HG02610 (cell line): ENCODE results near the gene DYSF.
"Not testable (repeated sequence)": the region's sequence is repeated elsewhere in the genome, so short reads cannot be mapped to it uniquely, and the experiment has no call there.

Experiments used
- ATAC-seq: cut with Tn5 transposase; IDR thresholded peaks from one replicate; pipeline ENCODE4 v1.9.1; 2021; ENCODE audit warnings: mild to moderate bottlenecking, moderate library complexity; ENCODE audit not compliant: unreplicated experiment

The DYSF gene

DNA sequence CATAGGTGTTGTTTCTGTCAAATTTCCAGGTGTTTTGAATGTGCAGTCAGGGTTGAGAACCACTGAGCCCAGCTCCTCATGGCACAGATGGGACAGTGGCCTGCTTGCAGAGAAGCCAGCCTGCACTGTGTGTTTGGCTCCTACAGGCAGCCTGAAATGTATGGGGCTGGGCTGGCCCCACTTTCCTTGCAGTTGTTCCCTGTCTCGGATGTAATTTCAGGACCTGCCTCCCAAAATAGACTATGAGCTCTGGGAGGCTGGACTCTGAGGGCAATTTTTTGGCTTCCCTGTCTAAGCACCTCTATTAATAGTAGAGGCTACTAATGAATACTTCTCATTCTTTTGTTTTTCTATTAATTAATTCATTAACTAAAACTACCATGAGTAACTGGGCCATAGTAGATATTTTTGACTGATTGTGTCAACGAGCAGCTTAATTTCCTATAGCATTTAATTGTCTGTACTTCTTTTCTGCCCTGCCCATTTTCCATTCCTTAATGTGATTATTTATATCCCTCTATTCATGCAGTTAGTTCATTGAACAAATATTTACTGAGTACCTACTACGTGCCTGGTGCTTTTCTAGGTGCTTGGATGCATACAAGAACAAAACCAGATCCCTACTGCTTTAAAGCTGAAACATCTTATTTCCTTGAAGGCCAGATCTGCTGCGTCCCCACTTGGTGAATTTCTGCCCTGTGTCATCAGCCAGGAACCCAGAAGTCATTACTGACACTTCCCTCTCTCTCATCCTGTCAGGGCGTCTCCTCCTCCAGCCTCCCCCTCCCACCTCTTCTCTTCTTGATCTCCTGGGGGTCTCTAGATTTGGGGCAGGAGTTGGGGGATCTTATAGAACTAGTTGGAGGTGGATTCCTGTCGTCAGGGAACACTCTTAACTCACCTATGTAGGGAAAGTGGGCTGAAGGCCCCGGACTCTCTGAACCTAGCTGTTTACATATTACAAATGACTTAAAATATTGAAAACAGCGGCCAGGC lies 16.3 kb downstream of the DYSF start:
- ATAC-seq: no peak

DNA sequence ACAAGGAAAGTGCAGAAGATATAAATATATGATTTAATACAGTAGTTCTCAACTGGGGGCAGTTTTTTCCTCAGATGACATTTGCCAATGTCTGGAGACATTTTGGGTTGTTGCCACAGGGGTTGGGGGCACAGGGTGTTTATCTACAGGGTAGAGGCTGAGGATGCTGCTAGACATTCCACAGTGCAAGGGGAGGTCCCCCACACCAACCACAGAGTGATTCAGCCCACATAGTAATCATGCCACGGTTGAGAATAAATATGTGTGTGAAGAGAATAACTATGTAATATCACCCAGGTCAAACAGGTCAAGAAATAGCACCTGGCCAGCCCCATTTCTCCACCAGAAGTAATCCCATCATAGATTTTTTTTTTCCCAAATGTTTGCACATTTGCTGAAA lies 17.9 kb downstream of the DYSF start:
- no peak for ATAC-seq

DNA sequence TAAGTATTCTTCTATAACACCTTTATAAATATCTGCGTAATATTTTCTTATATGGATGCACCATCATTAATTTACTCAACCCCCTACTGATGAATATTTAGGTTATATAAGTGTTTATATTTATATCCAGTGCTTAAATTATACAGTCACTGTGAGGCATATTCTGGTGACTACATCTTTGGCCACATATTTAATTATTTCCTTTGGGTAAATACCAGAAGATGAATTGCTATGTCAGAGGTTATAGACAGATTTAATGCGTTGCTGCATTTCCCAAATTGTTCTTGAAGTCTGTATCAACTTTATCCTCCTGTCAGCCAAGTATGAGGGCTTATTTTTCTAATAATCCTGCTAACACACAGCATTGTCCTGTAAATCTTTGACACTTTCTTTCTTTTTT lies 18.7 kb downstream of the DYSF start:
- ATAC-seq: no peak

DNA sequence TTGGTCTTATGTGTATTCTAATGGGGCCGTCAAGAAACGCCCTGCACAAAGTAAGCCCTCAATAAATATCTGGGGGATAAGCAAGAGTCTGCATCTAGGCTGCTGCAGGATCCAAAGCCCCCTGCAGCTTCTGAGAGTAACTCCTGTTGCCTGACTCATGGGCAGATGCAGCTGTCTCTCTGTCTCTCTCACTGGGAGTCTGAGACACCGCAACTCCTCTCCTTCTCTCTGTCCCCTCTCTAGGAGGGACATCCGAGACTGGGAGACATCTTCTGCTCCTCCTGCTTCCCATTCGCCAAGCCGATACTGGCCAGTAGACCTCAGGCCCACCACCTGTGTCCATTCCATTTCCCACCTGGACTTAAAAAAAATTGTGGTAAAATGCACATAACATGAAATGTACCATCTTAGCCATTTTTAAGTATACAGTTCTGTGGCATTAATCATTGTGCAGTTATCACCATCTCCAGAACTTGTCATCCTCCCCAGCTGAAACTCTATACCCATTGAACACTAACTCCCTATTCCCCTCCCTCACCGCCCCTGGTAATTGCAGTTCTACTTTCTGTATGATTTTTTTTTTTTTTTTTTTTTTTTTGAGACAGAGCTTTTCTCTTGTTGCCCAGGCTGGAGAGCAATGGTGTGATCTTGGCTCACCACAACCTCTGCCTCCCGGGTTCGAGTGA lies 20.1 kb downstream of the DYSF start:
- ATAC-seq: no peak

DNA sequence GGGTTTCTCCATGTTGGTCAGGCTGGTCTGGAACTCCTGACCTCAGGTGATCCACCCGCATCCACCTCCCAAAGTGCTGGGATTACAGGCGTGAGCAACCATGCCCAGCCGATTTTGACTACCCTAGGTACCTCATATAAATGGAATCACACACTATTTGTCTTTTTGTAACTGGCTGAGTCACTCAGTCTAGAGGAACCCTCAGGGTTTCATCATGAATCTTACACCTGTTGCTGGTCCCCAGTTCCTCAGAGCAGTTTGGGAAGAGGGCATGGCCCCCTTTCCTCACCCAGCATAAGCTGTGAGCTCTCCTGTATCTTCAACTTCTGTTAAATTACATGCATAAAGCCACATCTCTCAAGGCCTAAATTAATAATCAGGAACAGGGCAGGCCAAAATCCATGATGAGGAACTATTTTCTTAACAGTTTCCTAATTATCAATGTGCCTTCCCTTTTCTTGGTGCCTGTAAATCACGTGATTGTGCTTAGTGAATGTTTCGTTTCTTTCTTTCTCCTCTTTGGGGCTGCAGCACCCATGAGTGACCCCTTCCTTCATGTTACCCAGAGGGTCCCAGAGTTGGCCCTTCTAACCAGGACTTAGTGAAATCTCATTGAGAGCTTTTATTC lies 20.9 kb downstream of the DYSF start:
- ATAC-seq: no peak

DNA sequence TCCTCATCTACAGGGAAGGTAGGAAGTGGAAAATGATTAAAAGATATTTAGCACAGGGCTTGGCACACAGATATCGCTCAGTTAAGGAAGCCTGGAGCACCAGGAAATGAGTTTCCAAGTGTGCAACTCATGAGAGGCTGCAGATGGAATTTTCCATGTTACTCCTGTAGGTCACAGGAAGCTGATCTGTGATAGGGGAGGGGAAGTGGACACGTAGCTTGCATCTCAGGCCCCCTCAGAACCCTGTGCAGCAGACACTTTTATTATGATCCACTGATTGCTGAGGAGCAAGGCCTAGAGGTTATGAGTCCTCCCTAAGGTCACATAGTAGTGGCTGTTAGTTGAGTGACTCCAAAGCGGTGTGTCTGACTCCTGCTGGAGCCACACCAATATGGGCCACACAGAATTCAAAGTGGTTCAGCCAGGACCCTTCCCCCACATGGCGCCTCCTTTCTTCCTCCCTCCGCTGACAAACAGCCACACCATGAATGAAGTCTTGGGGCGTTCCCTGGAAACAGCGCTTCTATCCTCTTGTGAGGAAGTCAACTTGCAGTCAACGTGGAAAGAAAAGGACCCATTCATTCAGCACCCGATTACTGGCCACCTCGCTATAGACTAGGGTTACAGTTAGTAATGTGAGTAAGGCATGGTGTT lies 21.5 kb downstream of the DYSF start:
- no peak for ATAC-seq

DNA sequence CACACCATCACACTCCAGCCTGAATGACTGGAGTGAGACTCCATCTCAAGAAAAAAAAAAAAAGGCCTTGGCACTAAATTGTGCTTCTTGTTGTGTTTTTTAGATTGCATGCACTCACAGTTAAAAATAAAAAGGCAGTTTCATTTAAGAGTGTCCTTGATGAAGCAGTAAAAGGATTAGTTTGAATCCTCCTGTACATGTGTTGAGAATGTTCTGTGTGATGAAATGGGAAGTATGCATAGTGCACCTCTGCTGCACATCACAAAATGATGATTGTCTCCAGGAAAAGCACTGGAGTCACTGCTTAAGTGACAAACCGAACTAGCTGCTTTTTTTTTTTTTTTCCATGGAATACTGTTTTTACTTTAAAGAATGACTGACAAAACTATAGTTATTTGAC lies 23.1 kb downstream of the DYSF start:
- no peak for ATAC-seq

DNA sequence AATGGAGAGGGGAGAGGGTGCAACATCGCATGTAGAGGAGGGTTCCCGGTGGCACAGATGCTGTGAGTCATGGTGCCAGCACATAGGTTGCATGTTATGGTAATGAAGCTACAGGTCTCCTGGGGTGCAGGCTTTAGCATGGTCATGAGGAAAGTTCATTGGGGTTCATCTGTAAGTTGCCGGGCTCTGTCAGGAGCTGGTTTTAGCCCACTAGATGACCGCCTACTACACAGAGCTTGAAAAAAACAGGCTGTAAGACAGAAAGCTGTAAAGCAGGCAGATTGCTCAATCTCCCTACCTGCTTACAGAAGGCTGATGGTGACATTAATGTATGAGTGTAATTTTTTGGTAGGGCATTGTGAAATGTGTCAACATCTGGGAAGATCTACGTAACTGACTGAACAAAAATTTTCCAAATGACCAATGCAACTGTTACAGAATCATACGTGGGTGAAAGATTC lies 23.9 kb downstream of the DYSF start:
- ATAC-seq: no peak

DNA sequence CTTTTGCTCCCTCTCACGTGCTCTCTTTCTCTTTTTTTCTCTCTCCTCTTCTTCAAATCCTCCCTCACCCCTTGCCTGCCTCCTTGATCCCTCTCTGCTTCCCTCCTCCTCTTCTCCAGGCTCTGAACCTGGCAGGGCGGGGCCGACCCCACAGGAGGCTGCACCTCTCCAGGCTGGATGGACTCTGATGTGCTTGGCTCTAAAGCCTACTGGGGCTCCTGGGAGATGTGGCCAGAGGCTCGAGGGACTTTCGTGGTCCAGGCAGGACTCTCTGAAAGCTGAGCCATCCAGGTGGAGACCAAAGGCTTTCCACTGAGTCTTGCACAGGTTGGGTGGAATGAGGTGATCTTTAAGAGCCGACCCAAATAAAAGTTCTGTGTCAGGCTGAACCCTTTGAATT lies 25.4 kb downstream of the DYSF start:
- no peak for ATAC-seq

DNA sequence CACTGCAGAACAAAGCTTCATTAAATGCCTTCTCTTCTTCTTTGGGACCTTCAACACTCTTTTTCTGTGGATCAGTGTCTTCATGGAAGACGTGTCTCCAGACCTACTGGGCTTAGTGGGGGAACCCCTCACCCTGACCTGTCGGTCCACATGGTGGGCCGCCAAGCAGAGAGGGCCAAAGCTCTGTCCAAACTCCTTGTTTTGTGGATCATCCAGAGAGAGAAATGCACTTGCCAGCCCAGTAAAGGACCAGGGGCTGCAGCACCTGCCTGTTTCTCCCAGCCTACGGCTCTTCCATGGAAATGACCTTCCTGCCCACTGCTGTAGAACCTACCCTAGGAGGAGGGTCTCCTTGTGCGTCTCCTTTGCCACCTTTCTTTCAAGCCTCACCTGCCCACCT lies 25.9 kb downstream of the DYSF start:
- no peak for ATAC-seq

DNA sequence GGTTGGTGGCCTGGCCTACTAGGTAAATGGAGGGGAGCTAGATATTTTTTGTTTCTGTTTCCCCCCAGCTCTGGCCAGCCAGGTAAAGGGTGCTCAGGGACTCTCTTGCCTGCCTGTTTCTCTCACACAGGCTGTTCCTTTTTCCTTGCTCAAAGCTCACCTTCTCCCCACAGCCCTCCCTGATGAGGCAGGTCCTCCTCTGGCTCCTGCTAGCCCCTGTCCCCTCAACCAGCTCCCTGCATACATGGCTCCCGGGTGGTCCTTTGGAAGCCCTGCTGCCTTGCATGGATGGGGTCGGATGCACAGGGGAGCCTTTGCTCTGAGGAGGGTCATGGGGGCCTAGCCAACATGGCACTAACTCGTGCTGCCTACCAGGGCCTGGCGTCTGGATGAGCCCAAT lies 27.8 kb downstream of the DYSF start:
- no peak for ATAC-seq

DNA sequence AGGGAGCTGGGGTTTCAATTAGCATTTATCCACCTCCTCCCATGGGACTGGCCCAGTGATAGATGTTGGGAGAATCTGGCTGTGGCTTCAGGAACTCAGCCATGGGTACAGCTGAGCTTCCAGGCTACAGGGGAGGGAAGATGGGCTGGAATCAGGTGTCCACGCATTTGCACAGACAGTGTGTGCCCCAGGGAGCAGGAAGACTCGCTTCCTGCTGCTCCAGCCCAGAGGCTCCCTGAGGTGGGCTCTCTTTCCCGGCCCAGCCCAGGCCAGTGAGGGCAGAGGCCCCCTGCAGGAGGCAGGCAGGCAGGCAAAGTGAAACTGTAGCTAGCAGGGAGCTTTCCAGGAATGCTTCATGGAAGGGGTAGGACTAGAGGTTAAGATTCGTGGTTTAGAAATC lies 28.7 kb downstream of the DYSF start:
- ATAC-seq: no peak

DNA sequence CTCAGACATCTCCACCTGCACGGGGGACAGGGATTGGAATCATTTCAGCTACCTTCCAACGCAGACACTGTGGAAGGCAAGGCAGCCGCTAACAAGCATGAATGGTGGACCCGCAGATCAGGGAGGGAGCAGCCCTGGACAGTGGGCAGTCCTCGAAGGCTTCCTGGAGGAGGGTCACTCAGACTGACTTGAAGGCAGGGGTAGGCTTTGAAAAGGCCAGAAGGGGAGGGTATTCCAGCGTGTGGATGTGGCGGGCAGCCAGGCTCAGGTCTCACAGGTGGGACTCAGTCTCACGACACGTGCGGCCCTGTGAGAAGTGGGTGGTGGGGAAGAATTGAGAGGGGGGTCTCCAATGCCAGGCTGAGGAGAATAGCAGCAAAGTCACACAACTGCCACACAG lies 29.9 kb downstream of the DYSF start:
- no peak for ATAC-seq

DNA sequence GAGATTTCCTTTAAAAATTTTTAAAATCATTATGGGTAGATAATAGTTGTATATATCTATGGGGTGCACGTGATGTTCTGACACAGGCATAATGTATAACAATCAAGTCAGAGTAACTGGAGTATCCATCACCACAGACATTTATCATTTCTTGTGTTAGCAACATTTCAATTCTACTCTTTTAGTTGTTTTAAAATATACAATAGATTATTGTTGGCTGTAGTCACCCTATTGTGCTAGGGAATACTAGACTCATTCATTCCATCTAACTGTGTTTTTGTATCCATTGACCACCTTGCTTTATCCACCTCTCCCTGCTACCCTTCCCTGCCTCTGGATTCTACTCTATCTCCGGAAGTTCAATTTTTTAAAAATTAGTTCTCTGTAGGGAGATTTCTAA lies 31.0 kb downstream of the DYSF start:
- no peak for ATAC-seq

DNA sequence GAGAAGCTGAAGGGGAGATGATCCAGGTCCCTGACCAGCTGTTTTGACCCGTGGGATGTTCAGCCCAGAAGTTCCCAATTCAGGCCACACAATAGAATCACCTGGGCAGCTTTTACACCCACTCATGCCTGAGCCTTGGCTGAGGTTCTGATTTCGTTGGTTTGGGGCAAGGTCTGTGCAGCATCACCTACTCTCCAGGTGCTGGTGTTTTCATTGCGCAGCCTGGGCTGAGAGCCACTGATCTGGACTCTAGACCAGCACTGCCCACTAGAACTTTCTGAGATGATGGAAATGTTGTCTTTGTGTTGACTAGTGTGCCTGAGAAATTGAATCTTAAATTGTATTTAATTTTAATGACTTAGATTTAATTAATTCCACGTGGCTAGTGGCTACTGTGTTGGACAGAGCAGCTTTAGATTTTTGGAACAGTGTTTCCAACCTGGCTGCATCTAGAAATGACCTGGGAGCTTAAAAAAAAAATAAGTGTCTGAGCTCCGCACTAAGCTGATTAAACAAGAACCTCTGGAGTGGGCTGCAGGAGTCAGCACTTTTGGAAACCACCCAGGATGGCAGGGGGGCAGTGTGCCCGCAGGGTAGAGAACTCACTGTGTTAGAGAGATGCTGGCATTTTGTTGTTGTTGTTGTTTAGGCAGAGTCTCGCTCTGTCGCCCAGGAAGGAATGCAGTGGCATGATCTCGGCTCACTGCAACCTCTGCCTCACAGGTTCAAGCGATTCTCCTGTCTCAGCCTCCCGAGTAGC lies 33.7 kb downstream of the DYSF start:
- no peak for ATAC-seq

DNA sequence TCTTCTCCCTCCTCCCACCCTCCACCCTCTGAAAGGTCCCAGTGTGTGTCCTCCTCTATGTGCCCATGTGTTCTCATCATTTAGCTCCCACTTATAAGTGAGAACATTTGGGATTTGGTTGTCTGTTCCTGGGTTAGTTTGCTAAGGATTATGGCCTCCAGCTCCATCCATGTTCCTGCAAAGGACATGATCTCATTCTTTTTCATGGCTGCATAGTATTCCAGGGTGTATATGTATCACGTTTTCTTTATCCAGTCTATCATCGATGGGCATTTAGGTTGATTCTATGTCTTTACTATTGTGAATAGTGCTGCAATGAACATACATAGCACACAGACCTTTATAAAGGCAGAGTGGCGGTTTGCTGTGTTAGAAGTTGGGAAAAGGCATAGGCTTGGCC lies 38.2 kb downstream of the DYSF start:
- not testable (repeated sequence) for ATAC-seq

DNA sequence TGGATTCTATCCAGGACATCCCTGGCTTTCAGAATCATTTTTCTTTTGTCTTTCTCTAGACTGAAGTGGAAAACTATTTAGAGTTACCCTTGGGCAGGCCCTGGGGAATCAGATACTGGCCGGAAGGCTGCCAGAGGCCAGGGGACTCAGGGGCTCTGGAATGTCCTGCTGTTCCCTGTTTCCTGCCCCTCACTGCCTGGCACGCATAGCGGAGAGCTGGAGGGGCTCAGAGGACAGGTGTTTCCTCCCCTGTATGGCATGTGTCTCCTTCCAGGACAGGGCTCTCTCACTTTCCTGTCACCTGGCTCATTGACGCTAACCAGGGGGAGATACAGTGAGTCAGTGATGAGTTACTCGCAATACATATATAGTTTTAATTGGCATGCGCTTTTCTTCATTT lies 38.8 kb downstream of the DYSF start:
- ATAC-seq: no peak

DNA sequence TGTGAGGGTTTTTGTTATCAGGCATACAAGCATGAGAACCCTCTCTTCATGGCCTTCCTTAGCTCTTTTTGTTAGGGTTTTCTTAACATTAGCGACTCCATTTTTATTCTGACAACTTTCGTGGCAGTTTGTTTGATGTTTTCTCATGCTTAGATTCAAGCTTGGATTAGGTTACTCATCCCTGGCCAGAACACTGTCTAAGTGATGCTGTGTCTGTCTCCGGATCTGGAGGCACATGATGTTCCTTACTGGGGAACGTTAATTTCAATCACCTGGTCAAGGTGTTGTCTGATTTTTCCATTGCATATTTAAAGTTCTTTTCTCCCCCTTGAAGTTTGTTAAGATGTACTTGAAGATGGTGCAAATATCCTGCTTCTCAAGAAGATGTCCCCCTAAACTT lies 40.7 kb downstream of the DYSF start:
- ATAC-seq: no peak

DNA sequence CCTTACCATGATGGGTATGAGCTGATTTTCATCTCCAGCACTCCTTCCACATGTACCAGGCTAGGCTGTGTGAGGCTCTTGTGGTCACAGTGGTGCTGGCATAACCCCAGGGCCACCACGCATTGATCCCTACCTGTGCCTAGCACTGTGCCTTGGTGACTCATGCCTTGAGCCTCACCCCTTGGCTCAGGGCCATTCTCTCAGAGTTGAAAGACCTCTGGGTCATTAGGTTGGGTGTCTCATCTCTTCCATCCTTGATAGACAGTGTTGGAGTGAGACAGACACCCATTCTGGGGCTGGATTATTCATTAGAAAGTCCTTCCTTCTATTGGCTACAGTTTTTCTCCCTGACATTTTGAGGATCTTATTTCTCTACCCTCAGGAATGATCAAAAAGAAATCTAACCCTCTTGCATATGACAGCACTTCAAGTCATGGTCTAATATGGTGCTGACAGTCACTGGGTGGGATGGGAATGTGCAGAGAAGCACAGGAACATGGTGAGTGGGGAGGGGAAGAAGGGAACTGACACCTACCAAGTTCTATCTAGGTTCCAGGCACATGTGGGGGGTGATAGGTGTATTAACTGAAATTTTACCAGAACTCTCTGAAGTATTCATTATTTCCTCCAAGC lies 41.3 kb downstream of the DYSF start:
- no peak for ATAC-seq

DNA sequence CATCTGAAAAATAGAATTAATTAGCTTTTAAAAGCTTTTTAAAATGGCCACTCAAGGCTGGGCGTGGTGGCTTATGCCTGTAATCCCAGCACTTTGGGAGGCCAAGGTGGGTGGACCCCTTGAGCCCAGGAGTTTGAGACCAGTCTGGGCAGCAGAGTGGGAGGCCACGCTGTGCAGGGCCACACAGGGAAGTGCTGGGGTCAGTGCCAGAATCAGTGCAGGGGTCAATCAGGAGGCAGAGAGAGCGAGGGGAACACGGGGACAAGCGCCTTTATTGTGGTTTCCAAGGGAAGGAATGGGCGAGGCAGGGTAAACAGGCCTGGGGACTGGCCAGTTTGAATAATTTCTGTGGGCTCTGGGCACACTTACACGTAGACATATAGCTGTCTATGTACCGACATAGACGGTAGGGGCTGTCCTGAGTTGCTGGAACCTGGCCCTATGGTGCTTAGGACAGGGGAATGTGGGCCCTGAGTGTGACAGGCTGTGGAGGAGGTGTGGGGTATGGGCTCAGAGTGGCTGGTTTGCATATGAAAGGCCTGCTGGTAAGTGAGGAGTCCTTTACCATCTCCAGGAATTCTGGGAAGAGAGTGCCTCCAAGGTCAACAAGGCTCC lies 42.9 kb downstream of the DYSF start:
- no peak for ATAC-seq
